ENCODE results near the gene BEX5.
"Not testable (repeated sequence)": the region's sequence is repeated elsewhere in the genome, so short reads cannot be mapped to it uniquely, and the experiment has no call there.

The BEX5 gene

DNA sequence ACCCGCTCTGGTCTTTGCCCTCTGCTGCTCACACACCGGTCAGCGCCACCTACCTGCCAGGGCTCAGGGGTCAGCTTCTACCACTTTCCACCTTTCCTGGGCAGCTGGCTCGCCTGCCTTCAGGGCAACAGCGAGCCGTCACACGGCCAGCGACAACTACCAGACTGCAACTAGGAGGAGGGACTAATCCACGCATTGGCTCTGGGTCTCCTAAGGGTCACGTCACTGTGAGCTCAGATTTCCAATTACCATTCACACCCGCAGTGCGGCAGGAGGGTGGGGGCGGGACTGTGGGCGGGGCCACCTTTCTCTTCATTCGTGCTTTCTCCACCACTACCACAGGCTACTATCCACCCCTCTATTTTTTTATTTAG is at the start of gene BEX5:
Gene BEX5 (minus strand): TSS at position 172 of the 374 bp plus-strand sequence. CDS start 1,712 bp downstream, outside the sequence.
- peak; percentile 89 for DNase-seq

DNA sequence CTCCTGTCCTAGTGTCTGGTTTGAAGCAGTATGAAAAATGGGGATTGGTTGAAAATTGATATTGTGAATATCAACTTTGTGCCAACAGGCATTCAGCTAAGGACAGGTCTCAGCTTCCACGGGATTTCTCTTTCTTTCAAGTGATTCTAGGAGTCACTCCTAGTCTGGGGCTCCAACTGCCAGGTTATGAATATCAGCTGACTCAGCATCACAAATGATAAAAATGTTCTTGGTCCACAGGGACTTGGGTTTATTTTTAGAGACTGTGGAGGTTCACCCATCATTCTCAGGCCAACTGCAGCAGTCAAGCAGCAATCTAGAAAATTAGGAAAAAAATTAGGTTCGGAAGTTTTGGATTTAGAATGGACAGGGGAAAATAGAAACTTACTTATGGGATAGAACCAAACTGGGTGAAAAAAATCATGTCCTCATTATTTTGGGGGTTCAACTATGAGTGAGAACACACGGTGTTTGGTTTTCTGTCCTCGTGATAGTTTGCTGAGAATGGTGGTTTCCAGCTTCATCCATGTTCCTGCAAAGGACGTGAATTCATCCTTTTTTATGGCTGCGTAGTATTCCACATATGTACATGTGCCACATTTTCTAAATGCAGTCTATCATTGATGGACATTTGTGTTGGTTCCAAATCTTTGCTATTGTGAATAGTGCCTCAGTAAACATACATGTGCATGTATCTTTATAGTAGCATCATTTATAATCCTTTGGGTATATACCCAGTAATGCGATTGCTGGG is 30.4 kb upstream of the BEX5 start:
- no peak for DNase-seq

DNA sequence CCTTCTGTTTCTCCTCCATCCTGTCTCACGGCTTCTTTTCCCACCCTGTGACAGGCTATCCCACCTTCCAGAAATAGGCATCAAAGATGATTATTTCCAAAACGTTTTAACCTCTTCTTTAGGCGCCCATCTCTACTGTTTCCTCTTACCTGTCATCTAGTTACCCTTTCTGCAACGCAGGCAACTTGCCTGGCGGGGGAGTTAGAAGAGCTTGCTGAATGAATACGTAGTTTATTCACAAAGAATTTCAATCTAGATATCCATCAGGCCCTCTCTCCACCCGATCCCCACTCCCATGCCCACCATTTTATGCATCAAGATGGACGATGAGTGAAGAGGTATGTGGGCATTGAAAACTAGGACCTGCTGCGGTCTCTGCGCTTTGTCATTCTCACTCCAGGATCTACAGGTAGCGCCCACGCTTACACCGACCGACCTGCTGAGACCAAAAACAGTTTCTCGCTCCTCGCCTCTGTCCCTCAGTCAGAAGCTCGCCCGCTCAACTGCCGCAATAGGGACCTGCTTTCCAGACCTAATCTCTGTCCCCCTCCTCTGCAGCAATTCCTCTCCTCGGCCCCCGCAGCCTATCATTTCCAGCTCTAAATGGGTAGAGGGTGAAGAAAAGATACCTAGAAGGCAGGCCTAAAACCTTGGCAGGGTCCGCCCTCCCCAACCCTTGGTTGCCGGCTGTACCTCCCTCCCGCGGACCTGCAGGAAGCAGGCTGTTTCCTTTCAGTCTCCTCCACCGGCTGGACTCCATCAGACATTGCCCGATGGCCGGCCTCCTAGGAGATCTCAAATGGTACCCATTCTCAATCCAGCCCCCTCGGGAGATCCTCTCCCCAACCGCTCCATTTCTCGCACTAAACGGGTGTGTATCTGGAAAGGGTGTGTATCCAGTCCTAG is 624 bp downstream of the BEX5 start:
- peak; percentile 45 for DNase-seq

DNA sequence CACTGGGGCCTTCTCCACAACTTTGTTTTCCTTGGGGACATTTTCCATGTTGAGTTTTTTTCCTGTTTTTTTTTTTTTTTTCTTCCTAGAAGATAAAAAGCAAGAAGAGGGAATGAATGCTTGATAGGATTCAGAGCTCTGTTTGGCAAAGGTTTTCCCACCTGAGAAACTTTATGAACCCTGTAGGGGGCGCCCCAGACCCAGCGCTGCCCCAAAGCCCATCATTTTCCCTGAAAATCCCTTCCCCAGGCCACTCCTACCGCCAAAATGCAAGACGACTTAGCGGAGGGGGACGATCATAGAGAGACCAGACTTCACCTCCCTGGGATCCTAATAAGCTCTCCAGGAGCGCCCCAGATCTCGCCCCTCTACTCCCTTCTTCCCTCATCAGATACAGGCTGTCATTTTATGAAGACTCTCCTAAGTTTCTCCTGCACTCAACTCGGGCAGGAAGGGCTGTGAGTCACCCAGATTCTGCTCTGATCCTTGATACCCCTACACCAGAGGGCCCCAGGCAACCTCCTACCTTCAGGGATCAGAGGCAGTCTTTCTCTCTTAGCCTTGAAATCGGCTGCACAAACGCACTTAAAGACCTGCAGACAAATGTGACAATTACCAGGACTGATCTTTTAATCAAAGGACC is 1.4 kb downstream of the BEX5 start:
- peak; percentile 20 for DNase-seq

DNA sequence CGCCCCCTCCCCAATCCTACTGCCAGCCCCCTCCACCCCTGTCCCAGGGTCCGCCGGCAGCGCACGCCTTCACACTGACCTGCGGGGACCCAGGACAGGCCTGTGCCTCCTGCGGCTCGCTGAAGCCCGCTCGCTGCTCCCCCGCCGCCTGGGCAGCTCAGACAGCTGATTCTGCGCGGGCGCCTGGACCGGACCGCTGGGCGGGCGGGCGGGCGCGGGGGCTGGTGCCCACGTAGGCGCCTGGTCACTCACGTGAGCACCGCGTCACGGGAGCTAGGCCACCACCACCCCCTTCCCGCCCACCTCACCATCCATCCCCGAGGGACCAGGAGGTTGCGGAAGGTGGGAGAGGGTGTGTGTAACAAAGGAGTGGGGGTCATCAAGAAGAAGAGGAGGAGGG is 13.5 kb downstream of the BEX5 start, which contains the start of gene TCEAL6:
Gene TCEAL6 (minus strand): TSS at position 208 of the 400 bp plus-strand sequence.
- DNase-seq = not testable (repeated sequence)

DNA sequence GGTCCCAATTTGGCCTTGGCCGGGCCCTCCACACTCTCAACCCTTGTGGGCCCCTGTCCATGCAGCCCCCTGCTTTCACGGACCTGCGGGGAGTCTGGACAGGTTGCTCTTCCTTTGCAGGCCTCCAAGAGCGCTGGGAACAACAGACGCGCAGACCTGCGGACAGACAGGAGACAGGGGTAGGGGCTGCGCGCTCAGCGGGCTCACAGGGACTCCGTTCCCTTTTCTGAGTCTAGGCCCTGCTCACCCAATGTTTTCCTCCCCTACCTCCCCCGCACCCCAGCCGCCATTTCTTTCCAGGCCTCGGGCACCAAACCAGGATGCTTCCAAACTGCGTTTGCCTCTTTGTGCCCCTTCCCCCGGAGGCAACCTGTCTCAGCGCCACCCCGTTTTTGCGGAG is 14.1 kb downstream of the BEX5 start:
- not testable (repeated sequence) for DNase-seq

DNA sequence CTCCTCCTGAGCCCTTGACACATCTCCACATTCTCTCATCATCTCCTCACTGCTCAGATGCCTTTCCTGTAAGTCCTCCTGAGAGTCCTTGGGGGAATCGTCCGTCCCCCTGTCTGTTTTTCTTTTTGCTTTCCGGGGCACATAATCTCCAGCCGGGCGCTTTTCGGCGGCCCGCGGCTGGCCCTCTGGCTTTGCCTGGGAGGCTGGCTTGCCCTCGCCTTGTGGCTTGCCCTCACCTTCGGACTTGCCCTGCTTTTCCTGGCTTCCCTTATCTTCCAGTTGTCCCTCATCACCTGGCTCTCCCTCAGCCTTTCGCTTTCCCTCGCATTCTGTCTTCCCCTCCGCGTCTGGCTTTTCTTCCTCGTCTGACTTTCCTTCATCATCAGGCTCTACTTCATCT is 14.9 kb downstream of the BEX5 start:
- not testable (repeated sequence) for DNase-seq

DNA sequence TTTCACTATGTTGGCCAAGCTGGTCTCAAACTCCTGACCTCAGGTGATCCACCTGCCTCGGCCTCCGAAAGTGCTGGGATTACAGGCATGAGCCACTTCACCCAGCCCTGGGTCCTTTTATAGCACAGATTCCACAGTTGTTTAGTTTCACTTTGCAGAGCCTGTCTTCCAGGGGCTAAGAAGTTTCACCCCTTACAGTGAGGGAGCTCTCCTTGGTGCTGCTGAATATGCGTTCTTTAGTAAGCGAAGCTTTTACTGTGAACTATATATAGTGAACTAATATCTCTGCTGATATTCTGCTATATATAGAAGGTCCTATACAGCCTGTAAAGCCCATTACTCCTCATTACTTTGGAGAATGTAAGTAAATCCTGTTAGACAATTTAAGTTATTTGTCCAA is 17.7 kb downstream of the BEX5 start:
- no peak for DNase-seq

DNA sequence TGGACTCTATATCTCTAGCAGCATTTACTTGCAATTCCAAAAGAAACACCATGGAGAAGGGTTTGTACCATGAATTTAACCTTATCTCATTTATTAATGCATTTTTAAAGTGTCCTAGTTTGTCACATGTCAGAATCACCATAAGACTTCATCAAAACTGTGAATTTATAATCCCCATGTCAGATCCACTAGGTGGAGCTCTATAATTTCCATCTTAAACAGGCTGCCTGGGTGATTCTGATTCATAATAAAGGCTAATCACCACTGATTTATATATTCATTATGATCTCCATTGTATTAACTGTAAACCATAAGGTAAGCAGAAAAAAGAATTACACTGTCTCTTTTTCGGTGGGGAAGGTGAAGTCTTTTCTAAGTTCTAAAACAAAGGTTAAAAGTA is 26.3 kb downstream of the BEX5 start:
- DNase-seq = peak; percentile 17

DNA sequence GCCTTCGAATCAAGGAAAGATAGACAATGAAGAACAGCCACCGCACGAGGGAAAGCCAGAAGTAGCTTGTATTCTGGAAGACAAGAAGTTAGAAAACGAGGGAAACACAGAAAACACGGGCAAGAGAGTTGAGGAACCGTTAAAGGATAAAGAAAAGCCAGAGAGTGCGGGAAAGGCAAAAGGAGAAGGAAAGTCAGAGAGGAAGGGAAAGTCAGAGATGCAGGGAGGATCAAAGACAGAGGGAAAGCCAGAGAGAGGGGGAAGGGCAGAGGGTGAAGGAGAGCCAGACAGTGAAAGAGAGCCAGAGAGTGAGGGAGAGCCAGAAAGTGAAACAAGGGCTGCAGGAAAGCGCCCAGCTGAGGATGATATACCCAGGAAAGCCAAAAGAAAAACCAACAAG is 28.9 kb downstream of the BEX5 start:
- DNase-seq = no peak

DNA sequence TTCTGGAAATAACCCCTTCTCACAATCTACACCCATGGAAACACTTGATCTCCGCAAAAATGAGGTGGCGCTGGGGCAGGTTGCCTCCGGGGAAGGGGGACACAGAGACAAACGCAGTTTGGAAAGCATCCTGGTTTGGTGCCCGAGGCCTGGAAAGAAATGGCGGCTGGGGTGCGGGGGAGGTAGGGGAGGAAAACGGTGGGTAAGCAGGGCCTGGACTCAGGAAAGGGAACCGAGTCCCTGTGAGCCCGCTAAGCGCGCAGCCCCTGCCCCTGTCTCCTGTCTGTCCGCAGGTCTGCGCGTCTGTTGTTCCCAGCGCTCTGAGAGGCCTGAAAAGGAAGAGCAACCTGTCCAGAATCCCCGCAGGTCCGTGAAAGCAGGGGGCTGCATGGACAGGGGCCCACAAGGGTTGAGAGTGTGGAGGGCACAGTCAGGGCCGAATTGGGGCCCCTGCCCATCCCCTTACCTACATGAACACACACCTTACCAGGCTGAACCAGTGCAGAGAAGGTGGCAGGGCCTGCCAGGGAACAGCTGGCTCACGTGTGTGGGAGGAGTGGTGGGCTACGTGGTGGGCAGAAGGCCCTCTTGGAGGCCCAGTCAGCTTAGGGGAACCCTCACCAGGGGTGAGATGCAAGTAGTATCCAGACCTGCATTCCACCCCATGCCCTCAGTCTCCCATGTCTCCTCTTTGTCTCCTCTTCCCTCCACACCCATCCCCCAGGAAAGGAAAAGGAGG is 29.5 kb downstream of the BEX5 start:
- not testable (repeated sequence) for DNase-seq

DNA sequence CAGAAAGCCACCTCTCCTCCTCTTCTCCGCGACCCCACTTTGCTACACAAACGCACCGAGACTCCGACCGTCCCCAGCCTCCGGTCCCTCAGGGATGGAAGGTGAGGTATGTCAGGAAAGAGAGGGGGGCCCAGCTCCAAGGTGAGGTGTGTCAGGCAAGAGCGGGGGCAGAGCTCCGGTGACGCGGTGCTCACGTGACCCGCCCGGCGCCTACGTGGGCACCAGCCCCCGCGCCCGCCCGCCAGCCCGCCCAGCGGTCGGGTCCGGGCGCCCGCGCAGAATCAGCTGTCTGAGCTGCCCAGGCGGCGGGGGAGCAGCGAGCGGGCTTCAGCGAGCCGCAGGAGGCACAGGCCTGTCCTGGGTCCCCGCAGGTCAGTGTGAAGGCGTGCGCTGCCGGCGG is 30.3 kb downstream of the BEX5 start, which contains the start of gene TCEAL2:
Gene TCEAL2 (plus strand): TSS at position 244 of the 400 bp plus-strand sequence. CDS start 1,152 bp downstream, outside the sequence.
- DNase-seq = peak; percentile 46

DNA sequence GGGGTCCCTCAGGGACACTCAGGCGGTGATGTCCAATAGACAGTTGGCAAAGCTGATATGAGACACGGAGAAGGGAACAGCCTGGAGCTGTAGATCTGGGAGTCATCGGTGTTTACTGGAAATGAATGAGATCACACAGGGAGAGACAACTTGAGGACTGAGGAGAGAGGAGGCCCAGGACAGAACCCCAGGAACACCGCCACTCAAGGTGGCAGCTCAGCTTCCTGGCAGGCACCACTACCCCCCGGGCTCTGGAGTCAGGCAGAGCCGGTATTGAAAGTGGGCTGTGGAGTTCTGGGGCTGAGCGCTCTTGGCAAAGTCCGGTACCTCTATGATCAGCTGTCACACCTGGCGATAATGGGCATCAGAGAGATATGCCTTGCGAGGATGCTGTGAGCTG is 30.8 kb downstream of the BEX5 start:
- DNase-seq = not testable (repeated sequence)

DNA sequence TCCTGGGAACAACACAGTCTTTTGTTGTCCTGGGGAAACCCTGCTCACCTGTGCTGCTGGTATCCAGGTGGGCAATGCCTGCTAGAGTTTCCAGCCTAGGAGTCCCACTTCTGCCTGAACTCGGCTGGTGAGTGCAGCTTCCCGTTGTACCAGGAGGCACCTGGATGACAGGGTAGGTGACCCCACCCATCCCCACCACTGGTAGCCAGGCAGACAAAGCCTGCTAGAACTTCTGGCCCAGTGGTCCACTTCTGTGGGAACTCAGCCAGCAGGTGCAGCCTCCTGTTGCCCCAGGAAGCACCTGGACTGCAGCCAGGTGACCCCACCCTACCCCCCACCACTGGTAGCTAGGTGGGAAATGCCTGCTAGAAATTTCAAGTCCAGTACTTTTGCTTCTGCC is 40.0 kb downstream of the BEX5 start:
- no peak for DNase-seq

DNA sequence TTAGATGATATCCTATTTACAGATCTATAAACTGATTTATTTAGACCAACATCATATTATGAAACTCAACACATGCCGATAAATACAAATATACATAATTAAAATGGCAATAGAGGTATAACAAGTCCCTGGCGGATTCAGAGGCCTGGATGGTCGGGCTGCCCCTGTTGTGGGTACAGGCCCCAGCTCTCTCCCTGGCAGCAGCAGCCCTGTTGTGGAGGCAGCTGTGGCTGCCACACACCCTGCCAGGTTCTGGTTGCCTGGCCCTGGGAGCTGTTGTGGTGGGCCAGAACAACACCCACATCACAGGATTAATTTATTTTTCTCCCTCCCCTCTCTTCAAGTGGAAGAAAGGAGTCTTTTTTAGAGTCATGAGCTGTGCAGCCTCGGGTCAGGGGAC is 42.4 kb downstream of the BEX5 start:
- no peak for DNase-seq

Data from NCI-H1092 treated with DMSO at 0.1 percent for 48 hours (cell line).